Measurements from ENCODE around the gene CMTM5.

The CMTM5 gene

DNA sequence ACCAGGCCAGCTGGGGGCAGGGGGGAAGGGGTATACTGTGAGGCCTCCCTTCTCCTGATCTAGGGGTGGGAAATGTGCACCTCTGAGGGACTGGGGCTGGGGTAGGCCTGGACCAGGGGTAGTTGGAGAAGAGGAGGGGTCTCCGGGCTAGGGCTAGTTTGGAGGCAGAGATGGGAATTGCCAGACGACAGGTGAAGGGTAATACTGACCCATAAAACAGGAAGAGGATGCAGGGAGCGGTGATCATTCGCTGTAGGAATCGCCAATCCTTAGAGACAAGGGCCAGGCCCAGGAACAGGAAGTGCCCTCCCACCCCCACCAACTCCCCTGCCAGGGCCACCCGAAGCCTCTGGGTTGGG lies 28.6 kb upstream of the CMTM5 start:
- H3K36me3 ChIP-seq (ENCODE audit: control insufficient read depth, insufficient read depth, low read length) = no peaks in the 10 kb centered on the region
- no peaks in the 10 kb centered on the region for H3K27me3 ChIP-seq (replicated peaks; ENCODE audit: control insufficient read depth, insufficient read depth, low read length, poor library complexity, severe bottlenecking)
- no peak overlapping the region for H3K27ac ChIP-seq (ENCODE audit: insufficient read depth, low read length, poor library complexity, severe bottlenecking)
- no peaks in the 10 kb centered on the region for H3K9me3 ChIP-seq (ENCODE audit: control insufficient read depth, low read length)
- no peak for DNase-seq
- H3K4me1 ChIP-seq (ENCODE audit: control insufficient read depth, insufficient read depth, low read length, poor library complexity, severe bottlenecking) = peaks cover 7% of the 10 kb centered on the region
- H3K4me3 ChIP-seq (ENCODE audit: insufficient read depth, low read depth, low read length, poor library complexity, severe bottlenecking) = no peak overlapping the region

DNA sequence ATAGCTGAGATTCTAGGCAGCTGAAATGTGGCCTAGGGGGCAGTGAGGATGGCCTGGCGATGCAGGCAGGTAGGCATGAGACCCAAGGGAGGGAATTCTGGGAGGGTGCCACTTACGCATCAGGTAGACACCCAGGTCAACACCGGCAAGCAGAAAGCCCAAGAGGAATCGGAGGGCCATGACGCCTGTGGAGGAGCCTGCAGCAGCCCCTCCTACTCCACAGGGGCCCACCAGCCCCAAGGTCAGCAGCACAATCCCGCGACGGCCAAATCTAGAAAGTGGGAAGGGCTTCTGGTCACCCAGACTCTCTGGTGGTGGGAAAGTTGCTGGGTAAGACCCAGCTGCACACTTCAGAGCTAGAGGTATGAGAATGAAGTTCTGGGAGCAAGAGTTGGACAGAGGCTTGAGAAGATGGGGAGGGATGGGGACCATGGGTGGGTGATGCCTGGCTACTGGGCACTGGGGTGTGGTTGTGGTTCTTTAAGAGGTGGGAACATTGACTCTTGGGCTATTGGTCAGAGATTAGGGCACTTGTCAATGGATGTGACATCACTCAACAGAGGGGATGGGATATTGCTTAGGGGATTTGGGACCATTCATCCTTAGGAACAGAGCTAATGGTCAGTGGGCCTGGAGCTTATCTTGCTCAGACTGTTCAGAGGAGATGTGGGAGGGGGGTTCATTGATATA lies 27.5 kb upstream of the CMTM5 start:
- no peaks in the 10 kb centered on the region for H3K27me3 ChIP-seq (replicated peaks; ENCODE audit: control insufficient read depth, insufficient read depth, low read length, poor library complexity, severe bottlenecking)
- H3K4me3 ChIP-seq (ENCODE audit: insufficient read depth, low read depth, low read length, poor library complexity, severe bottlenecking) = no peak overlapping the region
- DNase-seq = no peak
- H3K27ac ChIP-seq (ENCODE audit: insufficient read depth, low read length, poor library complexity, severe bottlenecking) = no peak overlapping the region
- H3K4me1 ChIP-seq (ENCODE audit: control insufficient read depth, insufficient read depth, low read length, poor library complexity, severe bottlenecking) = peaks cover 7% of the 10 kb centered on the region
- no peaks in the 10 kb centered on the region for H3K9me3 ChIP-seq (ENCODE audit: control insufficient read depth, low read length)
- H3K36me3 ChIP-seq (ENCODE audit: control insufficient read depth, insufficient read depth, low read length) = no peaks in the 10 kb centered on the region

DNA sequence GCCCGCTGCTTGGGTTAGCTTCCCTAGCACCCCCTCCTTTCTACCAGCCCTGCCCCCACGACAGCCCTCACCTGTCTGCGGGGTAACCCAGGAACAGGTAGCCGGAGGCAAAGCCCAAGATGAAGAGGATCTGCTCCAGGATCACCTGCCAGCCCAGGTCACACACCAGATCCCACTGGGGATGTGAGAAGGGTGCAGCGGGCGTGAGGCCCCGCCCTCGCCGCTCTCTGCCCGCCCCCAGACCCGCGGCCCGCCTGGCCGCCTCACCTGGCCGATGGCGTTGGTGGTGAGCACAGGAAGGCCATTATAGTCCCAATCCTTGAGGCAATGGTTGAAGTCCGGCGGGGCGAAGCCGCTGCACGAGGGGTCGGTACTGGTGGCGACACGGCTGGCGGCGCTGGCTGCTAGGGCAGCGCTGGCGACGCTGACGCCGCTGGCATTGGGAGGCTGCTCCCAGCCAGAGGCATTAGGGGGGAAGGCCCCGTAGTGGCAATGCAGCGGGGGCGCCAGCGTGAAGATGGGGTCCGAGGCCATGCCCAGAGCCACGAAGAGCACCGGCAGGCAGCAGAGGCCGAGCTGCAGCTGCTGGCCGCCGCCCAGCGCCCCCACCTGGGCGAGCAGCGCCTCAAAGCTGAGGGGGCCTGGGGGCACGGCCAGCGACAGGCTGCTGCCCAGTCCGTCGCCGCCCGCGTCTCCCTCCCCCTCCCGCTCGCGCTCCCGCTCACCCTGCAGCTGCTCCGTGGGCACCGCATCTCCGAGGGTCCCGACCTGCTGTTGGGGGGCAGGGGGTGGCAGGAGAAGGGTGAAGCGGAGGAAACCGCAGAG lies 25.0 kb upstream of the CMTM5 start:
- DNase-seq = no peak
- Histone ChIP-seq H3K27me3 (replicated peaks; ENCODE audit: control insufficient read depth, insufficient read depth, low read length, poor library complexity, severe bottlenecking) (no peaks in the 10 kb centered on the region), H3K9me3 (ENCODE audit: control insufficient read depth, low read length) (no peaks in the 10 kb centered on the region), H3K36me3 (ENCODE audit: control insufficient read depth, insufficient read depth, low read length) (no peaks in the 10 kb centered on the region), H3K4me3 (ENCODE audit: insufficient read depth, low read depth, low read length, poor library complexity, severe bottlenecking) (peak overlapping the region; percentile 67), H3K27ac (ENCODE audit: insufficient read depth, low read length, poor library complexity, severe bottlenecking) (no peak overlapping the region), H3K4me1 (ENCODE audit: control insufficient read depth, insufficient read depth, low read length, poor library complexity, severe bottlenecking) (peaks cover 7% of the 10 kb centered on the region)

DNA sequence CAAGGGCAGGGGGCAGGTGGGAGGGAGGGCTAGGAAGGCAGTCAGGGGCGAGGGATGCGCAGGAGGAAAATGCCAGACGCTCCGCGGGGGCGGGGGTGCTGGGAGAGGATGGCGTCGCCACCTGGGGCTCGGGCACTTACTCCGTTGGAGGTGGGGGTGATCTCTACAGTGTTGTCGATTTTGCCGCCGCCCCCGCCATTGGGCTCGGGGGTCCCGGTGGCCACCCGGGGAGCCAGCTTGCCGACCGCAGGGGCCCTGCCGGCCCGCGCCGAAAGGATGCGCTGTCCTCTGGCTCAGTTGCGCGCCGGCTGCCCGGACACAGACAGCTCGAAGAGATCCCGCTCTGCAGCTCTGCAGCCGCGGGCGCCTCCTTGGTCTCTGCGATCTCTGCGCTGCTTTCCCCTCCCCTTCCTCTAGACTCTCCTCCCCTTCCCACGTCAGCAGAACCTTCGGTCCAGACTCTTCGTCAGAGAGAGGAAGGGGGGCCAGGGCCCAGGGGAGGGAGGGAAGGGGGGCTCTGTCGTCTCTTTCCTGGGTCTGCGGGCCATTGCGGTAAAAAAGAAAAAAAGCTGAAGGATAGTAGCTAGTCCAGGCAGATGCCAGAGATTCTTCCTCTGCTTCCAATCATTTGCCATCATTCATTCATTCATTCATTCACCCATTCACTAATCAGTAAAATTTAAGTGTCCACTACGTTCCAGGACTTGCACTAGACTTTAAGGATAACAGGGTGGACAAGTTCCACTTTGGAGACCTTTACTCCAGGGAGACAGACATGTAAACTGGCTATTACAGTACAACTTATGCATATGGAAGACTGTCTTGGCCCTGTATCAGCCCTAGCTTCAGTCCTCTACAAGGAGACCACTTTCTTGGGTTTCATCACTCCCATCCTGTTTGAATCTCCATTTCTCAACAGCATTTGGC lies 24.1 kb upstream of the CMTM5 start, which contains the start of gene SLC22A17:
TSS of gene SLC22A17 (minus strand) at position 382 of the 927 bp plus-strand sequence.
- H3K27me3 ChIP-seq (replicated peaks; ENCODE audit: control insufficient read depth, insufficient read depth, low read length, poor library complexity, severe bottlenecking) = no peaks in the 10 kb centered on the region
- H3K4me1 ChIP-seq (ENCODE audit: control insufficient read depth, insufficient read depth, low read length, poor library complexity, severe bottlenecking) = peaks cover 7% of the 10 kb centered on the region
- H3K27ac ChIP-seq (ENCODE audit: insufficient read depth, low read length, poor library complexity, severe bottlenecking) = no peak within 1 kb of the TSS
- no peaks in the 10 kb centered on the region for H3K36me3 ChIP-seq (ENCODE audit: control insufficient read depth, insufficient read depth, low read length)
- peak within 1 kb of the TSS; percentile 67 for H3K4me3 ChIP-seq (ENCODE audit: insufficient read depth, low read depth, low read length, poor library complexity, severe bottlenecking)
- peak in 2 of 3 donors; percentile 18 to 43 for DNase-seq
- H3K9me3 ChIP-seq (ENCODE audit: control insufficient read depth, low read length) = no peaks in the 10 kb centered on the region

DNA sequence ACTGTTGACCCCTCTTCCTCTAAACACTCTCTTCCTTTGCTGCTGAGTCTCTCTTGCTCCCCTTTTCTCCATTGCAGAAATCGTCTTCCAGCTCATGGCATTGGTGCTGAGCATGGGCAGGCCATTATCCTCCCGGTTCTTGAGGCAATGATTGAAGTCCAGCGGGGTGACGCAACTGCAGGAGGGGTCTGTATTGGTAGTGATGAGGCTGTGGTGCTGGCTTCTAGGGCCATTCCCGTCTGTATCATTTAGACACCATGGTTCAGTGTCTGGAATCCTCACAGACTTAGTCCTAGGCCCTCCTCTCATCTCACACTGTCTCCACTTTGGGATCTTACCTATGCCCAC lies 23.4 kb upstream of the CMTM5 start:
- no peak overlapping the region for H3K4me3 ChIP-seq (ENCODE audit: insufficient read depth, low read depth, low read length, poor library complexity, severe bottlenecking)
- no peaks in the 10 kb centered on the region for H3K36me3 ChIP-seq (ENCODE audit: control insufficient read depth, insufficient read depth, low read length)
- peaks cover 7% of the 10 kb centered on the region for H3K4me1 ChIP-seq (ENCODE audit: control insufficient read depth, insufficient read depth, low read length, poor library complexity, severe bottlenecking)
- DNase-seq = no peak
- no peaks in the 10 kb centered on the region for H3K9me3 ChIP-seq (ENCODE audit: control insufficient read depth, low read length)
- H3K27ac ChIP-seq (ENCODE audit: insufficient read depth, low read length, poor library complexity, severe bottlenecking) = no peak overlapping the region
- no peaks in the 10 kb centered on the region for H3K27me3 ChIP-seq (replicated peaks; ENCODE audit: control insufficient read depth, insufficient read depth, low read length, poor library complexity, severe bottlenecking)

DNA sequence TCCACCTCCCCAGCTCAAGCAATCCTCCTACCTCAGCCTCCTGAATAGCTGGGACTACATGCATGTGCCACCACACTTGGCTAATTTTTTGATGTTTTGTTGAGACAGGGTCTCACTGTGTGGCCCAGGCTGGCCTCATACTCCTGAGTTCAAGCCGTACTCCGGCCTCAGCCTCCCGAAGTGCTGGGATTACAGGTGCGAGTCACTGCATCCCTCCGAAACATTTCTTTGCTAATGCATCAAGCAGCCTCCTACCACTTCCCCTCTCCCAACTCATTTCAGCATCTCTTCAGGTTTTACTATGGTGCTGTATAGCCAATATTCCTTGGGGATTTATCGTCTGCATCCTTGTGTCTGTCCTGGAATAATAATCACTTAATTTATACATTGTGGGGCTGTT lies 21.9 kb upstream of the CMTM5 start:
- DNase-seq = no peak
- H3K36me3 ChIP-seq (ENCODE audit: control insufficient read depth, insufficient read depth, low read length) = no peaks in the 10 kb centered on the region
- H3K27ac ChIP-seq (ENCODE audit: insufficient read depth, low read length, poor library complexity, severe bottlenecking) = no peak overlapping the region
- H3K9me3 ChIP-seq (ENCODE audit: control insufficient read depth, low read length) = no peaks in the 10 kb centered on the region
- no peak overlapping the region for H3K4me3 ChIP-seq (ENCODE audit: insufficient read depth, low read depth, low read length, poor library complexity, severe bottlenecking)
- H3K27me3 ChIP-seq (replicated peaks; ENCODE audit: control insufficient read depth, insufficient read depth, low read length, poor library complexity, severe bottlenecking) = no peaks in the 10 kb centered on the region
- H3K4me1 ChIP-seq (ENCODE audit: control insufficient read depth, insufficient read depth, low read length, poor library complexity, severe bottlenecking) = peaks cover 7% of the 10 kb centered on the region

DNA sequence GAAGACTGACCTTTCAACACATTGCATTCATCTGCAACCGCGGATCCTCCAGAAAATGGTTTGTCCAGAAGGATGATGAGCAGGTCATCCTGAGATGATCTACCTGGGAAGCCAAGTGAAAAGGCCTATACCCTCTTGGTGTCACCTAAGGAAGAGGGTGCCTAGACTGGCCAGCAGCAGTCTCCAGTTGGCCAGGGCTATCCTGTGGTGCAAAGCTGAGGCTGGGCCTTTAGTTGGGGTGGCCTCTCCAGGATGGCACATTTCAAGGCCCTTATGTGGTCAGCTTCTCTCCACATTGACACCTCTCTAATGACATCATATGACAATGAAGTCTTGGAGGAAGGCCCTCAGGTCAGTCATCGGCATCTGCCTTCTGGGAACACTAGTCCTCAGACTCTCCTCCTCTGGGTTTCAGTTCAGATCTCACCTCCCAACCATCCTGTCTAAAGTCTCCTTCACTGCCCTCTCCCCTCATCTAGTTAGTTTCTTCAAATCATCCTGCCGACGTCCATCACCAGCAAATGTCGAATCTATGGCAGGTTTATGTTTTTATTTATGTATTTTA lies 20.9 kb upstream of the CMTM5 start:
- Histone ChIP-seq H3K9me3 (ENCODE audit: control insufficient read depth, low read length) (no peaks in the 10 kb centered on the region), H3K4me3 (ENCODE audit: insufficient read depth, low read depth, low read length, poor library complexity, severe bottlenecking) (no peak overlapping the region), H3K27ac (ENCODE audit: insufficient read depth, low read length, poor library complexity, severe bottlenecking) (no peak overlapping the region), H3K4me1 (ENCODE audit: control insufficient read depth, insufficient read depth, low read length, poor library complexity, severe bottlenecking) (peaks cover 7% of the 10 kb centered on the region), H3K36me3 (ENCODE audit: control insufficient read depth, insufficient read depth, low read length) (no peaks in the 10 kb centered on the region), H3K27me3 (replicated peaks; ENCODE audit: control insufficient read depth, insufficient read depth, low read length, poor library complexity, severe bottlenecking) (no peaks in the 10 kb centered on the region)
- no peak for DNase-seq

DNA sequence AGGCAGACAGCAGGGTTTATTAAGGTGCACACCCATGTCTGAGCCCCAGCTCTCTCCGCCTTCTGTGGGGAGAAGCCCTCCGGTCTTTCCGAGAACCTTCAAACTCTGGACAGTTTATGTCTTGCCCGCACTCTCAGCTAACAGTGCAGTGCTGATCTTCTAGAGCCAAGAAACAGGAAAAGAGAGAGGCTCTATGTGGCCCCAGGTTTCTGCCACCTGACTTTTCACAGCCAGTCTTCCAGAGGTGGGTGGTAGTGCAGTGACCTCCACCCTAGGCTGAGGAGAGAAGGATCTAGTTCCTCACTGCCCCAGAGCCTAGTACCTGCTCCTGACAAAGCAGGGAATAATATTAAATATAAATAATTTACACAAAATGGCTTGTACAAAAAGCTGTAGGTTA lies 20.2 kb upstream of the CMTM5 start:
- Histone ChIP-seq H3K27me3 (replicated peaks; ENCODE audit: control insufficient read depth, insufficient read depth, low read length, poor library complexity, severe bottlenecking) (no peaks in the 10 kb centered on the region), H3K36me3 (ENCODE audit: control insufficient read depth, insufficient read depth, low read length) (no peaks in the 10 kb centered on the region)
- DNase-seq = no peak

DNA sequence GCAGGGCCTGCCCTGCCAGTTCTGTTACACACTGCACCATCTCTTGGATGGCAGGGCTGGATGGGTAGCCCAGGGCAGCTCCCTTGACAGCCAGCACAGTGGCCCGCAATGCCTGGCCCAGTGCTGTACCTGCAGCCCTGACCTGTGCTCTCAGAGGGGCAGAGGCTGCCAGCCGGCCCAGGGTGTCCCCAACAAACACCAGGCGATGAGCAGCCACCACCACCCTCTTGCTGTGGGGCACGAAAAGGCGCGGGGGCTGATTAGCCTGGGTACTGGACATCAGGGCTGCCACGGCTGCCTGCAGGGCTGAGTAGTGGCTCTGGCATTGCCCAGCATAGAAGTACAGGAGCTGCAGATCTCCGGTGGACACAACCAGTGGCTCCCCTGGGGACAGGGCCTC lies 19.6 kb upstream of the CMTM5 start:
- H3K36me3 ChIP-seq (ENCODE audit: control insufficient read depth, insufficient read depth, low read length) = no peaks in the 10 kb centered on the region
- H3K9me3 ChIP-seq (ENCODE audit: control insufficient read depth, low read length) = no peaks in the 10 kb centered on the region
- no peak overlapping the region for H3K4me3 ChIP-seq (ENCODE audit: insufficient read depth, low read depth, low read length, poor library complexity, severe bottlenecking)
- no peaks in the 10 kb centered on the region for H3K27me3 ChIP-seq (replicated peaks; ENCODE audit: control insufficient read depth, insufficient read depth, low read length, poor library complexity, severe bottlenecking)
- peaks cover 3% of the 10 kb centered on the region for H3K4me1 ChIP-seq (ENCODE audit: control insufficient read depth, insufficient read depth, low read length, poor library complexity, severe bottlenecking)
- DNase-seq = no peak
- no peak overlapping the region for H3K27ac ChIP-seq (ENCODE audit: insufficient read depth, low read length, poor library complexity, severe bottlenecking)

More for the DNA sequence above, 20.2 kb upstream of the CMTM5 start:
- H3K4me1 ChIP-seq (ENCODE audit: control insufficient read depth, insufficient read depth, low read length, poor library complexity, severe bottlenecking) = peaks cover 7% of the 10 kb centered on the region
- no peak overlapping the region for H3K27ac ChIP-seq (ENCODE audit: insufficient read depth, low read length, poor library complexity, severe bottlenecking)
- H3K4me3 ChIP-seq (ENCODE audit: insufficient read depth, low read depth, low read length, poor library complexity, severe bottlenecking) = no peak overlapping the region
- no peaks in the 10 kb centered on the region for H3K9me3 ChIP-seq (ENCODE audit: control insufficient read depth, low read length)

All from effector memory CD4-positive, alpha-beta T cell (primary cell).